HG03135 (cell line): ENCODE data around the gene PPP1CA.
"Not testable (repeated sequence)": the region's sequence is repeated elsewhere in the genome, so short reads cannot be mapped to it uniquely, and the experiment has no call there.

ENCODE experiments used
- ATAC-seq: cut with Tn5 transposase; IDR thresholded peaks from one replicate; pipeline ENCODE4 v1.9.1; 2021; ENCODE audit warnings: mild to moderate bottlenecking, moderate library complexity; ENCODE audit not compliant: unreplicated experiment

The PPP1CA gene

DNA sequence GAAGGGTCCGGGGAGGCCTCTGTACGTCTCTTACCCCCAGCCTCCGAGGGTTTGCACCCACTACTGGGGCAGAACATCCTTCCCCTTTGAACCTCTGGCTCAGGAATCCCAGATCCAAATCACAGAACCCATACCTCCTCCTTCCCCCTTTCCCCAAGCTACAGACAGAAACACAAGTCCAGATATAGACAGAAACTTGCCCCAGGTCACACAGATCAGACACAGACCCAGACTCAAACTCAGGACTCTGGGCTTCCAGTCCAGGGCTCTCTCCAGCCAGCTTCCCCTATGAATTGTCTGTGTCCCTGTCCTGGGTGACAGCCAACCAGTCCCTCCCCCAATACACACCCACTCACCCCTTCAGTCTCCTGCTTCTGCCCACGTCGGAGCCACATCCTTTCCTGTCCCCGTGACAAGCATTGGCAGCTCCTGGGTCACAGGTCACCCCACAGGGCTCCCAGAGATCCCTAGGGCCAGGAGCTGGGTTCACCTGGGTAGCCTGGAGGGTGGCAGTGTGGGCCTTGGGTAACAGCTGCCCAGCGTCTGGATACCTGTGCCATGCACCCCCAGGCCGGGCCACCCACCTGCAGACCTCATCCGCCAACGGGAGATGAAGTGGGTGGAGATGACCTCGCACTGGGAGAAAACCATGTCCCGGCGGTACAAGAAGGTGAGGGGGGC, 3.0 kb upstream of the PPP1CA start:
- ATAC-seq, result no peak

DNA sequence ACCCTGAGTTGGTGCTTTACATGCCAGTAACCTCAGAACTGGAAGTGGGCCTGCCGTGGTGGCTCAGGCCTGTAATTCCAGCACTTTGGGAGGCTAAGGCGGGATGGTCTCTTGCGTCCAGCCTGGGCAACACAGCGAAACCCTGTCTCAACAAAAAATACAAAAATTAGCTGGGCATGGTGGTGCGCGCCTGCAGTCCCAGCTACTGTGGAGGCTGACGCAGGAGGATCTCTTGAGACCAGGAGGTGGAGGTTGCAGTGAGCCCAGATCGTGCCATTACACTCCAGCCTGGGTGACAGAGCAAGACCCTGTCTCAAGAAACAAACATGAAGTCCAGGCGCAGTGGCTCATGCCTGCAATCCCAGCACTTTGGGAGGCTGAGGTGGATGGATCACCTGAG, 1.4 kb upstream of the PPP1CA start:
- not testable (repeated sequence) for ATAC-seq

DNA sequence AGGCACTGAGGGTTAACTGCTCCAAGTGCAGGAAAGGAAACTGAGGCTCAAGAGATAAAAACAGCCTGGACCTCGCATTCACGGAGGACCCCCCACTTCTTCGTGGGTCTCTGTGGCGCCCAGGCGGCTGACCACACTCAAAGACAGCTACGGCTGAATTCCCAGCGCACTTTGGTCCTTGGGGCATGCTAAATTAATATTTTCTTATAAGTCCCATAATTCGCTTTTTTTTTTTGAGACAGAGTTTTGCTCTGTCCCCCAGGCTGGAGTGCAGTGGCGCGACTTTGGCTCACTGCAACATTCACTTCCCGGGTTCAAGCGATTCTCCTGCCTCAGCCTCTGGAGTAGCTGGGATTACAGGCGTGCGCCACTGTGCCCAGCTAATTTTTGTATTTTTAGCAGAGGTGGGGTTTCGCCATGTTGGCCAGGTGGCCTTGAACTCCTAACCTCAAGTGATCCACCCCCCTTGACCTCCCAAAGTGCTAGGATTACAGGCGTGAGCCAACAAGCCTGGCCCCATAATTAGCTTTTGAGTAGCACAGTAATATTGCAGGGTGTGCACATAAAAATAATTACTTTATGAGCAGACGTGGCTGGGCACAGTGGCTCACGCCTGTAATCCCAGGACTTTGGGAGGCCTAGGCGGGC, 658 bp upstream of the PPP1CA start:
- not testable (repeated sequence) for ATAC-seq

DNA sequence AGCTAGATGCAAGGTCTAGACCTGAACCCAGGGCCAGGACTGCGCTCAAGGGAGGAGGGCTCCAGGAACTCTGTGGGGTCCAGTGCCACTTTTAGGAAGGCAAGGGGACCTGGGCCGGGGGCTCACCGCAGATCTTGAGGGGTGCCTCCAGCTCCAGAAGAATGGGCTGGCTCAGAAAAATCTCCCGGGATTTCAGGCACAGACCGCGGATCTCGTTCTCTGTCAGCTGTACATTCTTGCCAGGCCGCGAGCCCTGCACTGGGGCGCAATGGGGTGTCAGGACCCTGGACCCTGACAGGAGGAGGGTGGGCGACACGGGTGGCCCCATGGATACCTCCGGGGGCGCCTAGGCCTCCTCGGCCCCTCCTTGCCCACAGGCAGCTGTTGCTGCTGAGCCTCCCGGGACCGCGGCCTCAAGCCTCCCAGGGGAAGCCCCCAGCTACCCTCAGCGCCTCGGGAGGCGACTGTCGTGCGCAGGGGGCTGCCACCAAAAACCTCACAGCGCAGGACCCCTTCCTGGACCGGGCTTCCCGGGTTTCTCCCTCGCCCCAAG, 640 bp downstream of the PPP1CA start:
- ATAC-seq, result peak; percentile 10

- no peak for ATAC-seq
These were observed 1.3 kb downstream of the PPP1CA start for GRCh38 chr11:67400251-67400941.

DNA sequence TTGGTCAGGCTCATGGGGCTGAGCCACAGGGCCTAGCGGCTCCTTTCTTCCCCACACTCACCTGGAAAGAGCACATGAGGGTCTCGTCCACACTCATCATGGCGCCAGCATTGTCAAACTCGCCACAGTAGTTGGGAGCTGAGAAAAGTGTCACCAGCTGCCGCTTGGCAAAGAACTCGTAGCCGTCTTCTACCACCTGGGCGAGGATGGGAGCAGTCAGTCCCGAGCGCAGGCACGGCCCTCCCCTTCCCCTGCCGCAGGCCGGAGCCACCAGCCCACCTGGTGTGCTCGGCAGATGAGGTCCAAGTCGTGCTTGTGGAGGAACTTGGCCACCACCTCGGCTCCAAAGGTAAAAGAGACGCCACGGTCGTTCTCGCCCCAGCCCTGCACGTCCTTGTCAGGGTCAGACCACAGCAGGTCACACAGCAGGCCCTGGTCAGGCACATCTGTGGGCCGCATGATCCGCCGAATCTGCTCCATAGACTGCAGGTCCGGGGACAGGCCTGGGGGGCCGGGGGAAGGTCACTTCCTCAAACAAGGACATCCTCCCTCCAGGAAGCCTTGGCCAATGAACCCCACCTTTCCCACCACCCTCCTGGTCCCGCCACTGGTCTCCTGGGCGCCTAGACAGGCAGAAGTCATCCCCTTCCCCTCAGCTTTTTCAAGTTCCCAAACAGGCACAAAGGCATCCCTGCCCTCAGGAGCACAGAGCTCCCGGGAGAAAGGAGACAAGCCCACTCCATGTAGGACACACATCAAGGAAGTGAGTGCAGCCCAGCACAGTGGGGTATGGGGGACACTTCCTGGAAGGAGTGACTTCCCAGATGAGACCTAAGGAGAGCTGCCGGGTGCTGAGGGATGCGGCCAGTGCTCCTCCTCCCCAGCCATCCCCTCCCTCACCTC, 2.7 kb downstream of the PPP1CA start:
- no peak for ATAC-seq

DNA sequence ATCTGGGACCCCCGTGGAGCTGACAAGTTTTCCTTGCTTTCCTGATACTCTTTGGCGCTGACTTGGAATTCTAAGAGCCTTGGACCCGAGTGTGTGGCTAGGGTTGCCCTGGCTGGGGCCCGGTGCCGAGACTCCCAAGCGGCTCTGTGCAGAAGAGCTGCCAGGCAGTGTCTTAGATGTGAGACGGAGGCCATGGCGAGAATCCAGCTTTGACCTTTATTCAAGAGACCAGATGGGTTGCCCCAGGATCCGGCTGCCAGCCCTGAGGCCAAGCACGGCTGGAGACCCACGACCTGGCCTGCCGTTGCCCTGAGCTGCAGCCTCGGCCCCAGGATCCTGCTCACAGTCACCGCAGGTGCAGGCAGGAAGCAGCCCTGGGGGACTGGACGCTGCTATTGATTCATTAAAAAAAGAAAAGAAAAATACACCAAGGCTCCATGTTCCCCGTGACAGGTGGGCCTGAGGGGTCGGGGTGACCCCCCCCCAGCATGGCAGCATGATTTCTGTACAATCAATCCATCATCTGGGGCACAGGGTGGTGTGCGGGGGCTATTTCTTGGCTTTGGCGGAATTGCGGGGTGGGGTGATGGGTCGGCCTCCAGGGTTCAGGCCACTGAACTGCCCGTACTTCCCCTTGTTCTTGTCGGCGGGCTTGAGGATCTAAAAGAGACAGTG, 3.5 kb downstream of the PPP1CA start:
- no peak for ATAC-seq

- ATAC-seq, result no peak
These were observed 4.1 kb downstream of the PPP1CA start for GRCh38 chr11:67397536-67397935.

GRCh38 chr11:67396587-67397389, 4.9 kb downstream of the PPP1CA start:
- ATAC-seq, result no peak

DNA sequence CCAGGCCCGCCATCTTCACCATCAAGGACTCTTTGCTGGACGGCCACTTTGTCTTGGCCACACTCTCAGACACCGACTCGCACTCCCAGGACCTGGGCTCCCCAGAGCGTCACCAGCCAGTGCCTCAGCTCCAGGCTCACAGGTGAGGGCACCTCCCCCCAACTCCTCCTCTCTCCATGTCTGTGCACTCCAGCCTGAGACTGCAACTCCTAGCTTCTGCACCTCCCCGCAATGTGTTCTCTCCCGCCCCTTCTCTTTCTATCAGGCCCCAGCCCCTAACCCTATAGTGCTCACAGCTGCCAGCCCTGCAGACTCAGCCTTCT, 5.4 kb downstream of the PPP1CA start:
- ATAC-seq, result no peak

GRCh38 chr11:67395555-67396258, 6.0 kb downstream of the PPP1CA start:
- ATAC-seq, result no peak

DNA sequence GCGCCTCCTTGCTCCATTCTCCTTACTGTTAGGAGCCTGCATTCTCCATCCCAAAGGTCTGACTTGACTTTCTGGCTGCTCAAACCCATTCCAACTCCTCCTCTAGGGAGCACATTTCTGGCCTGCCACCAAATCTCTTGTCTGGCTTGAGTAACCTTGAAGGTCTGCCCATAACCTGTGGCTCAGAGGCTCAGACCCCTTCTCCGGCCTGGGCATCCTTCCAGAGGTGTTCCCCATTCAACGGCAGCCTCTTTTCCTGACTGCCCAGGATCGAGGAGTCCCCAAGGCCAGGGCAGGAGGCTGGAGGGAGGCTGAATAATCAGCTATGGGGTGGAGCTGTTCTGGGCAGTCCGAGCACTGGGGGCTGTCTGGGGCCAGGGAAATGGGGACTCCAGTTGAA, 7.7 kb downstream of the PPP1CA start:
- ATAC-seq, result no peak

GRCh38 chr11:67393437-67393836, 8.2 kb downstream of the PPP1CA start:
- ATAC-seq, result no peak

DNA sequence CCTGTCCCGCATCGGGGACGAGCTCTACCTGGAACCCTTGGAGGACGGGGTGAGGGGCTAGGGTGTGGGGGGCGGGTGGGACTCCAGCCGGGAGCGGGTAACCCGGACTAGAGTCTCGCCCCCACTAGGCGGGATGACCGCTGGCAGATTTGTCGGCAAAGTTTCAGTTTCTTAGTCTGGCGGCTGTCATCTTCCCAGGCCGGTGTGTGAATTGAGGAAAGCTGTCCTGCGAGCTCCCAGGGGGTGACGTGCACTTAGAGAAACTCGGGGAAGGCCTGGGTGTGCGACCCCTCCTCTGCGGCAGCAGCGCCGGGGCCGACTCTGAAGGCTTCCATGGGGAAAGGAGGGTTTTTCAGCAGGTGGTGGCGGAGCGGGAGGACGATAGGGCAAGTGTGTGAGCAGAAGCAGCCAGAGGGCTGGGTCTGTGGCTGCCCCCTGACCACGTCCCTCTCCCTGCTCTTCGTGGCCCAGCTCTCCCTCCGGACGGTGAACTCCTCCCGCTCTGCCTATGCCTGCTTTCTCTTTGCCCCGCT, 9.4 kb downstream of the PPP1CA start:
- peak; percentile 16 for ATAC-seq

GRCh38 chr11:67391304-67392182, 10.1 kb downstream of the PPP1CA start, which contains the start of gene RAD9A:
TSS of gene RAD9A (plus strand) at chr11:67391986. CDS start at chr11:67392045, 59 bp downstream.
- peak; percentile 44 for ATAC-seq

- ATAC-seq, result no peak
These were observed 10.7 kb downstream of the PPP1CA start for GRCh38 chr11:67390947-67391303.

DNA sequence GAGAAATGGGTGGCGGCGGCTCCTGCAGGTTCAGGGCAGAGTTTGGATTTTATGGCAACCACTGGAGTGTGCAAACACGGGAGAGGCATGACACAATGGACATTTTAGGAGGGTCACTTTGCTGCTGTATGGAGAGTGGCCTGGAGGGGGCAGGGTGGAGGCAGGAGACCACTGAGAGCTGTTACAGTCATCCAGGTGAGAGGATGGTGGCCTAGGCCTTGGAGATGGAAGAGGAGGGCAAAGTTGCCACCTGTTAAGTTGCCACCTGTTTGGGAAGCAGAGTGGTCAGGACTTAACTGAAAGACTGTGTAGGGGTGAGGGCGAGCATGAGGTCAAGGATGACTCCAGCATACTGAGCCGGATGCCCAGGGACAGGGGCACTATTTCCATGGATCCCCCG, 12.2 kb downstream of the PPP1CA start:
- ATAC-seq, result no peak

DNA sequence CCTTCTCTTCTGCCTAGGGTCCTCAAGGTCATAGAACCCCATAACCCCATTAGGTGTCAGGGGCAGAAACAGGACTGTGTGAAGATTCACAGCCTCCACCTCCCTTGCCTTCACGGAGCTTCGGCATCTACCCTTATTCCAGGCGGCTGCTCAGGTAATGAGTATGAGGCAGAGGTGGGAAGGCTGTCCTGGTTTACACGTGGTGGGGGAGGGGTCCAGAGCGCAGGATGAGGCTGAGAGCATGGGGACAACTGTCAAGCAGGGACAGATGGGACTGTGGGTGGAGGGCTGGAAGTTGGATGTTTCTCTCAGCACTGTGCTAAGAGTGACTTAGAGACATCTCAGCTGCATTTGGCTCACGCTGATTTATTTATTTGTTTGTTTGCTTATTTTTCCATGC, 14.1 kb downstream of the PPP1CA start:
- no peak for ATAC-seq
